Type B pancreatic cell (in vitro differentiated cells): Measurements from ENCODE around the gene SLC24A1. TPM values are rescaled to one million over a fixed set of nuclear protein-coding genes. Genes with fewer than 3 reads are reported as not detected.
"Not testable (repeated sequence)": the region's sequence is repeated elsewhere in the genome, so short reads cannot be mapped to it uniquely, and the experiment has no call there.

Experiments
- DNase-seq: peaks from one replicate; pipeline ENCODE4 v3.0.0; 2021; ENCODE audit warnings: mixed read lengths; ENCODE audit not compliant: unreplicated experiment; ENCODE audit errors: extremely low spot score
- H3K27ac Mint-ChIP-seq: 2 replicates; pipeline ENCODE4 v1.8.0; 2021; ENCODE audit warnings: mild to moderate bottlenecking, mixed read lengths
- H3K27me3 Mint-ChIP-seq: 2 replicates; pipeline ENCODE4 v1.8.0; 2021; ENCODE audit warnings: mixed read lengths
- H3K36me3 Mint-ChIP-seq: 2 replicates; pipeline ENCODE4 v1.8.0; 2021; ENCODE audit warnings: mixed read lengths
- H3K4me1 Mint-ChIP-seq: one replicate; pipeline ENCODE4 v1.8.0; 2021; ENCODE audit warnings: mixed read lengths; ENCODE audit not compliant: unreplicated experiment
- H3K4me3 Mint-ChIP-seq: 2 replicates; pipeline ENCODE4 v1.8.0; 2021; ENCODE audit warnings: mild to moderate bottlenecking, mixed read lengths
- H3K9me3 Mint-ChIP-seq: 2 replicates; pipeline ENCODE4 v1.8.0; 2021; ENCODE audit warnings: mixed read lengths
- total RNA-seq: library from RNA; stranded (reverse); gene quantifications from 2 replicates; pipeline ENCODE4 v1.2.1, GENCODE V29; 2021; ENCODE audit warnings: low replicate concordance
- TF ChIP-seq, protein P1 (sequence below): fragments of 200-600 bp; sonication (generic); conservative IDR thresholded peaks from 2 replicates; pipeline ENCODE4 v1.5.0; 2021; ENCODE audit warnings: antibody characterized with exemption, mild to moderate bottlenecking

Gene SLC24A1
- total RNA-seq, 1 donor from 2014 or later, result 15.8 TPM

- Mint-ChIP-seq H3K4me1 (peaks cover 14% of the 10 kb centered on the region), H3K27me3 (no peaks in the 10 kb centered on the region), H3K36me3 (no peaks in the 10 kb centered on the region), H3K9me3 (no peaks in the 10 kb centered on the region), H3K4me3 (peak overlapping the region; percentile 99), H3K27ac (peak overlapping the region; percentile 99)
- TF ChIP-seq, protein P1, sequence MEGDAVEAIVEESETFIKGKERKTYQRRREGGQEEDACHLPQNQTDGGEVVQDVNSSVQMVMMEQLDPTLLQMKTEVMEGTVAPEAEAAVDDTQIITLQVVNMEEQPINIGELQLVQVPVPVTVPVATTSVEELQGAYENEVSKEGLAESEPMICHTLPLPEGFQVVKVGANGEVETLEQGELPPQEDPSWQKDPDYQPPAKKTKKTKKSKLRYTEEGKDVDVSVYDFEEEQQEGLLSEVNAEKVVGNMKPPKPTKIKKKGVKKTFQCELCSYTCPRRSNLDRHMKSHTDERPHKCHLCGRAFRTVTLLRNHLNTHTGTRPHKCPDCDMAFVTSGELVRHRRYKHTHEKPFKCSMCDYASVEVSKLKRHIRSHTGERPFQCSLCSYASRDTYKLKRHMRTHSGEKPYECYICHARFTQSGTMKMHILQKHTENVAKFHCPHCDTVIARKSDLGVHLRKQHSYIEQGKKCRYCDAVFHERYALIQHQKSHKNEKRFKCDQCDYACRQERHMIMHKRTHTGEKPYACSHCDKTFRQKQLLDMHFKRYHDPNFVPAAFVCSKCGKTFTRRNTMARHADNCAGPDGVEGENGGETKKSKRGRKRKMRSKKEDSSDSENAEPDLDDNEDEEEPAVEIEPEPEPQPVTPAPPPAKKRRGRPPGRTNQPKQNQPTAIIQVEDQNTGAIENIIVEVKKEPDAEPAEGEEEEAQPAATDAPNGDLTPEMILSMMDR, result no peak
- DNase-seq, result no peak
Observed at GRCh38 chr15:65611888-65612615, 9.7 kb upstream of the SLC24A1 start.

DNA sequence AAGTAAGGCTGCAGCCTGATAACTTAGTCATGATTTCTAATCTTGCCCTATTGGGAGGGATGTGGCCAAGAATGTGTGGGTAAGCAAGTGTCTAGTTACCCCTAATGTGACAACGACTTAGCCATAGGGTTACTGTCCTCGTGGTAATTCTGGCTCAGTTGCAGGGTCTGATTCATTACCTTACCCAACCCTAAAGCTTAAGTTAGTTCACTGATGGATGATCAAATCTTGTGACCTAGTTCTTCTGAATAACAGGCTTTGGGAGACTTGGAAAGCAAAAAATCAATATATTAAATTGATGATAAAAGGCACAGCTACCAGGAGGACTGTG is 9.2 kb upstream of the SLC24A1 start:
- Mint-ChIP-seq H3K4me3 (peak overlapping the region; percentile 99), H3K4me1 (peaks cover 14% of the 10 kb centered on the region), H3K27ac (peak overlapping the region; percentile 99)

DNA sequence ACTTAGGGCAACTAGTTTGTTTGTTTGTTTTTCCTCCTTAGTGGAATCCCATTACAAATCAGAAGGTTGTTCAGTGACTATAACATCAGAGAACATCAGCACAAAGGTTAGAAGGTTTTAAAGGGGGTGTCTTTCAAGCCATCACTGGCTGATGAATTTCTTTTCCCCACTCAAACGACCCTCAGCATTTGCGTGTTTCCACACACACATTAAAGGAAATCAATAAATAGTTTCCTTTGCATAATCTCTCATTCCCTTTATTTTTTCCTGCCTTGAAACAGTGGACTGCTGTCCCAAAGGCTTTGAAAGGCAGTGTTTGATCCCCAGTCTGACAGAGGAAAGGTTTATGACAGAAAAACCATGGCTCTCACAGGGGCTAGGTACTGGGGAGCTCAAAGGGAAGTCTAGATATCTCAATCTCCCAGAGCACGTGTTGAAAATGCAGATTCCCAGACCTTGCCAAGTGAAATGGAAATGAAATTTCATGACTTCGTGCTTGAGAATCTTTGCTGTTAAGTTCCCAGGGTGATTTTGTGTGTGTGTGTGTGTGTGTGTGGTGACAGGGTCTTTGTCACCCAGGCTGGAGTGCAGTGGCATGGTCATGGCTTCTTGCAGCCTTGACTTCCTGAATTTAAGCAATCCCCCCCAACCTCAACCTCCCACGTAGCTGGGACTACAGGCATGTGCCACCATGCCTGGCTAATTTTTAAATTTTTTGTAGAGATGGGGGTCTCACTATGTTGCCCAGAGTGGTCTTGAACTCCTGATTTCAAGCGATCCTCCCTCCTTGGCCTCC is 8.6 kb upstream of the SLC24A1 start:
- no peak for DNase-seq
- TF ChIP-seq, protein P1, result no peak
- Mint-ChIP-seq H3K27ac (no peak overlapping the region), H3K27me3 (no peaks in the 10 kb centered on the region), H3K9me3 (no peaks in the 10 kb centered on the region), H3K4me3 (no peak overlapping the region), H3K36me3 (no peaks in the 10 kb centered on the region), H3K4me1 (peaks cover 14% of the 10 kb centered on the region)

More for the DNA sequence above, 9.2 kb upstream of the SLC24A1 start:
- no peak for DNase-seq
- Mint-ChIP-seq H3K27me3 (no peaks in the 10 kb centered on the region), H3K9me3 (no peaks in the 10 kb centered on the region), H3K36me3 (no peaks in the 10 kb centered on the region)
- TF ChIP-seq, protein P1, result no peak

DNA sequence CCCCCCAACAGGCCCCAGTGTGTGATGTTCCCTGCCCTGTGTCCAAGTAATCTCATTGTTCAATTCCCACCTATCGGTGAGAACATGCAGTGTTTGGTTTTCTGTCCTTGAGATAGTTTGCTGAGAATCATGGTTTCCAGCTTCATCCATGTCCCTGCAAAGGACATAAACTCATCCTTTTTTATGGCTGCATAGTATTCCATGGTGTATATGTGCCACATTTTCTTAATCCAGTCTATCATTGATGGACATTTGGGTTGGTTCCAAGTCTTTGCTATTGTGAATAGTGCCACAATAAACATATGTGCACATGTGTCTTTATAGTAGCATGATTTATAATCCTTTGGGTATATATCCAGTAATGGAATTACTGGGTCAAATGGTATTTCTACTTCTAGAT is 5.9 kb upstream of the SLC24A1 start:
- H3K9me3 Mint-ChIP-seq, H3K27ac Mint-ChIP-seq, H3K4me3 Mint-ChIP-seq, H3K4me1 Mint-ChIP-seq, H3K36me3 Mint-ChIP-seq, DNase-seq, H3K27me3 Mint-ChIP-seq: not testable (repeated sequence)

GRCh38 chr15:65618560-65619109 is 3.1 kb upstream of the SLC24A1 start:
- H3K4me1 Mint-ChIP-seq, result no peaks in the 10 kb centered on the region
- H3K4me3 Mint-ChIP-seq, result no peak overlapping the region
- DNase-seq, result no peak
- H3K9me3 Mint-ChIP-seq, result no peaks in the 10 kb centered on the region
- TF ChIP-seq, protein P1, result no peak
- H3K36me3 Mint-ChIP-seq, result no peaks in the 10 kb centered on the region
- no peak overlapping the region for H3K27ac Mint-ChIP-seq
- H3K27me3 Mint-ChIP-seq, result no peaks in the 10 kb centered on the region
